IPS DF 6.9 (cell line): ENCODE results near the gene KIF26B.

Experiments
- DNase-seq: peaks from one replicate; pipeline ENCODE4 v3.0.0-alpha.2; 2013; ENCODE audit warnings: low read depth, low spot score
- H3K27ac ChIP-seq: one replicate; pipeline ENCODE4 v1.5.1; 2013; ENCODE audit warnings: low read length, control low read depth
- H3K27me3 ChIP-seq: 2 replicates; pipeline ENCODE4 v1.6.1; 2013; ENCODE audit warnings: mild to moderate bottlenecking, low read length; ENCODE audit not compliant: control insufficient read depth, insufficient read depth
- H3K36me3 ChIP-seq: 2 replicates; pipeline ENCODE4 v1.6.1; 2013; ENCODE audit warnings: low read length; ENCODE audit not compliant: control insufficient read depth, insufficient read depth
- H3K4me1 ChIP-seq: 2 replicates; pipeline ENCODE4 v1.6.1; 2013; ENCODE audit warnings: low read length; ENCODE audit not compliant: control insufficient read depth, insufficient read depth
- H3K4me3 ChIP-seq: 2 replicates; pipeline ENCODE4 v1.5.1; 2013; ENCODE audit warnings: mild to moderate bottlenecking, low read length
- H3K9me3 ChIP-seq: 2 replicates; pipeline ENCODE4 v1.6.1; 2013; ENCODE audit warnings: low read length, inconsistent platforms; ENCODE audit not compliant: control insufficient read depth, insufficient read depth
- WGBS: extraction: QIAGEN DNeasy Blood & Tissue Kit; methylation state at CpG from one replicate; pipeline ENCODE4 v1.1.7; 2013; ENCODE audit warnings: mixed read lengths, missing lambda C conversion rate; ENCODE audit not compliant: insufficient read length, insufficient coverage; 5-methylcytosine and 5-hydroxymethylcytosine counted together

The KIF26B gene

GRCh38 chr1:245546875-245547274, 392.1 kb downstream of the KIF26B start:
- no peak overlapping the region for H3K4me3 ChIP-seq
- DNase-seq, result no peak
- no peaks in the 10 kb centered on the region for H3K27me3 ChIP-seq
- no CpG with 5 or more reads among the region's 16 CpGs for WGBS
- peaks cover 3% of the 10 kb centered on the region; the same call in 1 of the 2 replicates for H3K4me1 ChIP-seq
- H3K9me3 ChIP-seq, result no peaks in the 10 kb centered on the region
- H3K36me3 ChIP-seq, result no peaks in the 10 kb centered on the region
- H3K27ac ChIP-seq, result no peak overlapping the region

GRCh38 chr1:245549996-245550719, 395.4 kb downstream of the KIF26B start:
- WGBS, result no CpG with 5 or more reads among the region's 18 CpGs
- no peaks in the 10 kb centered on the region for H3K27me3 ChIP-seq
- DNase-seq, result no peak
- no peak overlapping the region for H3K27ac ChIP-seq
- peaks cover 3% of the 10 kb centered on the region; the same call in 1 of the 2 replicates for H3K4me1 ChIP-seq
- H3K9me3 ChIP-seq, result no peaks in the 10 kb centered on the region
- H3K36me3 ChIP-seq, result no peaks in the 10 kb centered on the region
- H3K4me3 ChIP-seq, result no peak overlapping the region

GRCh38 chr1:245550720-245551043, 395.9 kb downstream of the KIF26B start:
- no peak overlapping the region for H3K27ac ChIP-seq
- no peaks in the 10 kb centered on the region for H3K27me3 ChIP-seq
- WGBS, result no CpG with 5 or more reads among the region's 1 CpG
- no peak overlapping the region for H3K4me3 ChIP-seq
- no peaks in the 10 kb centered on the region for H3K9me3 ChIP-seq
- DNase-seq, result no peak
- peaks cover 3% of the 10 kb centered on the region; the same call in 1 of the 2 replicates for H3K4me1 ChIP-seq
- H3K36me3 ChIP-seq, result no peaks in the 10 kb centered on the region

GRCh38 chr1:245551536-245551935, 396.8 kb downstream of the KIF26B start:
- H3K4me3 ChIP-seq, result no peak overlapping the region
- no peak for DNase-seq
- no CpG with 5 or more reads among the region's 9 CpGs for WGBS
- no peaks in the 10 kb centered on the region for H3K36me3 ChIP-seq
- no peaks in the 10 kb centered on the region for H3K27me3 ChIP-seq
- H3K4me1 ChIP-seq, result peaks cover 3% of the 10 kb centered on the region; the same call in 1 of the 2 replicates
- no peak overlapping the region for H3K27ac ChIP-seq
- H3K9me3 ChIP-seq, result no peaks in the 10 kb centered on the region

- no peak overlapping the region for H3K27ac ChIP-seq
- WGBS, result no CpG with 5 or more reads among the region's 9 CpGs
- no peak overlapping the region for H3K4me3 ChIP-seq
- H3K9me3 ChIP-seq, result no peaks in the 10 kb centered on the region
- peaks cover 3% of the 10 kb centered on the region; the same call in 1 of the 2 replicates for H3K4me1 ChIP-seq
- H3K27me3 ChIP-seq, result no peaks in the 10 kb centered on the region
- no peaks in the 10 kb centered on the region for H3K36me3 ChIP-seq
- DNase-seq, result no peak
Observed at GRCh38 chr1:245552331-245552730, 397.5 kb downstream of the KIF26B start.

- Histone ChIP-seq H3K4me3 (no peak overlapping the region), H3K36me3 (no peaks in the 10 kb centered on the region), H3K4me1 (no peaks in the 10 kb centered on the region), H3K27ac (no peak overlapping the region), H3K9me3 (no peaks in the 10 kb centered on the region), H3K27me3 (no peaks in the 10 kb centered on the region)
- DNase-seq, result no peak
- no CpG with 5 or more reads among the region's 3 CpGs for WGBS
Observed at GRCh38 chr1:245556057-245556456, 401.3 kb downstream of the KIF26B start.

GRCh38 chr1:245558069-245558468, 403.3 kb downstream of the KIF26B start:
- Histone ChIP-seq H3K9me3 (no peaks in the 10 kb centered on the region), H3K36me3 (no peaks in the 10 kb centered on the region), H3K27ac (no peak overlapping the region), H3K4me3 (no peak overlapping the region), H3K4me1 (no peaks in the 10 kb centered on the region), H3K27me3 (no peaks in the 10 kb centered on the region)
- DNase-seq, result no peak
- no CpG with 5 or more reads among the region's 5 CpGs for WGBS

GRCh38 chr1:245560316-245560859, 405.6 kb downstream of the KIF26B start:
- Histone ChIP-seq H3K27me3 (no peaks in the 10 kb centered on the region), H3K4me3 (no peak overlapping the region), H3K4me1 (no peaks in the 10 kb centered on the region), H3K27ac (no peak overlapping the region), H3K36me3 (no peaks in the 10 kb centered on the region), H3K9me3 (no peaks in the 10 kb centered on the region)
- no peak for DNase-seq
- WGBS, result no CpG with 5 or more reads among the region's 12 CpGs

GRCh38 chr1:245561665-245562234, 407.0 kb downstream of the KIF26B start:
- no peaks in the 10 kb centered on the region for H3K4me1 ChIP-seq
- WGBS, result no CpG with 5 or more reads among the region's 10 CpGs

GRCh38 chr1:245566134-245566533, 411.3 kb downstream of the KIF26B start:
- Histone ChIP-seq H3K36me3 (no peaks in the 10 kb centered on the region), H3K4me3 (no peak overlapping the region), H3K4me1 (no peaks in the 10 kb centered on the region), H3K9me3 (no peaks in the 10 kb centered on the region), H3K27me3 (no peaks in the 10 kb centered on the region), H3K27ac (no peak overlapping the region)
- DNase-seq, result no peak
- no CpG with 5 or more reads among the region's 2 CpGs for WGBS

More at GRCh38 chr1:245561665-245562234, 407.0 kb downstream of the KIF26B start:
- no peak overlapping the region for H3K4me3 ChIP-seq
- DNase-seq, result no peak
- no peaks in the 10 kb centered on the region for H3K36me3 ChIP-seq
- no peaks in the 10 kb centered on the region for H3K27me3 ChIP-seq
- no peaks in the 10 kb centered on the region for H3K9me3 ChIP-seq
- H3K27ac ChIP-seq, result no peak overlapping the region
